Measurements from ENCODE around the gene TRERF1.
"Not testable (repeated sequence)": the region's sequence is repeated elsewhere in the genome, so short reads cannot be mapped to it uniquely, and the experiment has no call there.

The TRERF1 gene

GRCh38 chr6:42451333-42452170 is at the start of gene TRERF1:
TSS of gene TRERF1 (minus strand) at chr6:42451926. CDS start at chr6:42269590, 182,336 bp downstream.
- peak; percentile 91 for DNase-seq (ENCODE audit: low spot score)

GRCh38 chr6:42498473-42499128 is 46.9 kb upstream of the TRERF1 start:
- no peak for DNase-seq (ENCODE audit: low spot score)

- no peak for DNase-seq (ENCODE audit: low spot score)
Observed at GRCh38 chr6:42493914-42494539, 42.3 kb upstream of the TRERF1 start.

- DNase-seq (ENCODE audit: low spot score): no peak
Observed at GRCh38 chr6:42488129-42488528, 36.4 kb upstream of the TRERF1 start.

GRCh38 chr6:42484261-42484660 is 32.5 kb upstream of the TRERF1 start:
- no peak for DNase-seq (ENCODE audit: low spot score)

- no peak for DNase-seq (ENCODE audit: low spot score)
Observed at GRCh38 chr6:42482174-42482573, 30.4 kb upstream of the TRERF1 start.

- no peak for DNase-seq (ENCODE audit: low spot score)
Observed at GRCh38 chr6:42471714-42472113, 20.0 kb upstream of the TRERF1 start.

- DNase-seq (ENCODE audit: low spot score): no peak
Observed at GRCh38 chr6:42471142-42471541, 19.4 kb upstream of the TRERF1 start.

GRCh38 chr6:42468273-42468672 is 16.5 kb upstream of the TRERF1 start:
- no peak for DNase-seq (ENCODE audit: low spot score)

- no peak for DNase-seq (ENCODE audit: low spot score)
Observed at GRCh38 chr6:42467651-42468050, 15.9 kb upstream of the TRERF1 start.

GRCh38 chr6:42466470-42466869 is 14.7 kb upstream of the TRERF1 start:
- not testable (repeated sequence) for DNase-seq (ENCODE audit: low spot score)

GRCh38 chr6:42462474-42462972 is 10.8 kb upstream of the TRERF1 start:
- DNase-seq (ENCODE audit: low spot score): no peak

GRCh38 chr6:42460883-42461282 is 9.2 kb upstream of the TRERF1 start:
- DNase-seq (ENCODE audit: low spot score): no peak

GRCh38 chr6:42459888-42460287 is 8.2 kb upstream of the TRERF1 start:
- no peak for DNase-seq (ENCODE audit: low spot score)

- DNase-seq (ENCODE audit: low spot score): no peak
Observed at GRCh38 chr6:42454428-42454791, 2.7 kb upstream of the TRERF1 start.

- peak; percentile 80 for DNase-seq (ENCODE audit: low spot score)
Observed at GRCh38 chr6:42453654-42454427, 2.1 kb upstream of the TRERF1 start.

GRCh38 chr6:42453031-42453653 is 1.4 kb upstream of the TRERF1 start:
- DNase-seq (ENCODE audit: low spot score): peak; percentile 97

- peak; percentile 86 for DNase-seq (ENCODE audit: low spot score)
Observed at GRCh38 chr6:42452171-42453030, 675 bp upstream of the TRERF1 start.

GRCh38 chr6:42450477-42451332 is 1.0 kb downstream of the TRERF1 start:
- no peak for DNase-seq (ENCODE audit: low spot score)
